Cortex of kidney (tissue), 1 donor: ENCODE measurements around the gene HSPA8.
"Not testable (repeated sequence)": the region's sequence is repeated elsewhere in the genome, so short reads cannot be mapped to it uniquely, and the experiment has no call there.

ENCODE experiments used
- DNase-seq: peaks from one replicate; lab custom pipeline; 2025; lab: John Stamatoyannopoulos, UW

Gene HSPA8

GRCh38 chr11:123072332-123072761 is 10.4 kb upstream of the HSPA8 start:
- no peak for DNase-seq

GRCh38 chr11:123069908-123070821 is 8.2 kb upstream of the HSPA8 start:
- no peak for DNase-seq

GRCh38 chr11:123065621-123066020 is 3.7 kb upstream of the HSPA8 start:
- DNase-seq, result no peak

GRCh38 chr11:123063826-123064657 is 2.1 kb upstream of the HSPA8 start:
- no peak for DNase-seq

DNA sequence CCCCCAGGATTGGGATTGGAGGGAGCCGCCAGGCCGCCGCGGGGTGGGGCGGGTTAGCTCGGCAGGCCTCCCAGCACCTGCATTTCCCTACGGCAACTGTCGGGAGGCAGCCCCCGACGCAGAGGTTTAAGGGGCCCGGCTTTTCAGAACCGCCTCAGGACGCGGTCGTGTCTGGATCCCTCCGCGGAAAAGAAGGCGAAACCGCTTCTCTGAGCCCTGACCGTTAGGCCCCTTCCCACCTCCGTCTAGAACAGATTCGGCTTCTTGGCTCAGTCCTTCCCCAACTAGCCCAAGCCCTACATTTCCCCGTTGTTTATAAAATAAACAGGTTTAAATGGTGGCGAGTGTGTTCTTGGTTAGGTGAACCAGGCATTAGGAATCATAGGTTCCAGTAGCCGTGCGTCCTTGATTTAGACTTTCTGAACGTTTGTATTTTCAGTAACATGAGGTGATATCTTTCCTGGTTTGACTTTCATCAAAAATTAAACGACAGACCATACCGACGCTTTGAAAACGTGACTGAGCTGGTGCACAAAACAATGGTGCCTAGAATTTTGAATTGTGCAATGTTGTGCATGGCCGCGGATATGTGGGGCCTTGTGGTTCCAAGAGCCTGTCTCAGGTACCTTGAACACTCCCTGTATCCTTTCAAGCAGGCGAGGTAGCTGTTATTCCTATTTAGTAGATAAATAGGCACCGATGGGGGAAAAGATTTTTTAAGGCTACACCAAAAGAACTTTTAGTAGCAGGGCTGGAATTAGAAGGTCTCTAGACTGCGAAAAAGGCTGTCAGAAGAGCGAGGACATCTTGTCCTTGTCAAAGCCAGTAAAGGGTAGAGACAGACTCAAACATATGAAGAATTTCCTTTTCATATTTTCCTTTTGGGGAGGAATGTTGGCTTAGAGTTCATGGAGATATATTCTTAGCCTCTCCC is 1.2 kb upstream of the HSPA8 start:
- no peak for DNase-seq

DNA sequence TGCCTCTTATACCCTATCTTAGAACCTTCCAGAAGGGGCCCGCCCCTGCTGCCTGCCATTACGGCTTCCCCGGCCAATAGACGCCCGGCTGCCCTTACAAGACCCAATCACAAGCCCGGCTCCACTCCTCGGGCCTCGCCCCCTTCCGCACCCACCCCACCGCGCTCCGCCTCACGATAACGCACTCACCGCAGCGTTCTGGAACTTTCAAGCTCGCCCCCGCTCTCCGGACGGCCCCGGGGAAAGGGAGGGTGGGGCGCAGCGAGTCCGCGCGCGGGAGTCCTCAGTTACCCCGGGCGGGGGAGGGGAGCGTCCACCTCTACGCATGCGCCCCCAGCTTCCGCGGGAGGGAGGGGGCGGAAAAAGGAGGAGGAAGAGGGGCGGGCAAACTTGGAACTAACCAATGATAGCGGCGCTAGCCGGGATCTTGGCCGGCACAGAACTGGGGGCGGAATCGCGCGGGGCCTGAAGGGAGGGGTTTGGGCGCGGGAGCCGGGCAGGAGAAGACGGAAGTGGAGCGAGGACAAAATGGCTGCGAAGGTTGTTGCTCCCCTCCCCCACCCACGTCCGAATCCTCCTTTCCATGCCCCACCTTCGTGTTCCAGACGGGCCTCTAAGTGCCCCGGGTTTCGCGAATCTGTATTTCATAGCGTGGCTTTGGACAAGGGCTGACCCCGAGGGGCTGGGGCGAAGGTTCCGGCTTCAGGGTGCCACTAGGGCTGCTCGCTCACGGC is 389 bp upstream of the HSPA8 start:
- DNase-seq, result peak; percentile 94

- no peak for DNase-seq
Measured at GRCh38 chr11:123060277-123061000, 1.5 kb downstream of the HSPA8 start.

GRCh38 chr11:123059041-123059920 is 2.7 kb downstream of the HSPA8 start:
- DNase-seq, result not testable (repeated sequence)

- no peak for DNase-seq
Measured at GRCh38 chr11:123057661-123058305, 4.2 kb downstream of the HSPA8 start.

GRCh38 chr11:123056835-123057491 is 5.0 kb downstream of the HSPA8 start:
- no peak for DNase-seq

DNA sequence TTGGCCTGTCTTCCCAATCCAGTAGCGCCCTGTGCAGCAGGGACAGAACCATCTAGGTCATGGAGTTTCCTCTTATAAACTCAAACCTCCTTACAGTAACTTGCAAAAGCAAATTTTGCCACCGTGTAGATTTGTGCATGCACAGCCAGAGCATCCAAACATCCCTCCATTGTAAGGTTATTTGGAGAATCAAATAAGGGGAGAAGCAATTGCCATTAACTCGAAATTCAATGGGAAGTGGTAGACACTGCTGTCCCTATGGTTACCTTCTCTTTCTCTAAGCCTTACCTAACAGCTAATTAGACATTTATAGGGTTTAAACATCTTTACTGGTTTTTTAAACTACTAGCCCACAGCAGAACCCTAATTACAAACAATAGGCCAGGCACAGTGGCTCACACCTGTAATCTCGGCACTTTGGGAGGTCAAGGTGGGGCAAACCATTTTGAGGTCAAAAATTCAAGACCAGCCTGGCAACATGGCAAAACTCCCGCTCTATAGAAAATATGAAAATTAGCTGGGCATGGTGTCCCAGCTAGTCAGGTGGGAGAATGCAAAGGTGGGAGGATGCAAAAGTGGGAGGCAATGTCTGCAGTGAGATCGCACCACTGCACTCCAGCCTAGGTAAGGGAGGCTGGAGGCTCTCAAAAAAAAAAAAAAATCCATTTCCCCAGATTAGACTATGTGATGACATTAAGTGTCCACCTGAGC is 6.6 kb downstream of the HSPA8 start:
- no peak for DNase-seq

GRCh38 chr11:123054301-123055065 is 7.5 kb downstream of the HSPA8 start:
- DNase-seq, result no peak

GRCh38 chr11:123052901-123053721 is 8.8 kb downstream of the HSPA8 start:
- DNase-seq, result no peak

GRCh38 chr11:123051634-123052033 is 10.3 kb downstream of the HSPA8 start:
- DNase-seq, result no peak

DNA sequence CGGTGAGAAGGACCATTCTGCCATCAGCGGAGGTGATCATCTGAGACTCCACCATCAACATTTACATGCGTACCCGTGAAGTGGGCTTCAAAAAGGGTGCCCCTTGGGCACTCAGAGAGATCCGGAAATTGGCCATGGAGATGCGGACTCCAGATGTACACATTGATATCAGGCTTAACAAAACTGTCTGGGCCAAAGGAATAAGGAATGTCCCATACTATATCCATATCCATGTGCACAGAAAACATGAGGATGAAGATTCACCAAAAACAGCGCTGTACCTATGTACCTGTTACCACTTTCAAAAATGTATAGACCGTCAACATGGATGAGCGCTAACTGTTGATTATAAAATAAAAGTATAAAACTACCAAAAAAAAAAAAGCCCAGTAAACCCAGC is 10.8 kb downstream of the HSPA8 start:
- no peak for DNase-seq

GRCh38 chr11:123047947-123048293 is 14.0 kb downstream of the HSPA8 start:
- no peak for DNase-seq
